Measurements from ENCODE around the gene RNF123. TPM values are rescaled to one million over a fixed set of nuclear protein-coding genes. Genes with fewer than 3 reads are reported as not detected.
"Not testable (repeated sequence)": the region's sequence is repeated elsewhere in the genome, so short reads cannot be mapped to it uniquely, and the experiment has no call there.

The RNF123 gene
- total RNA-seq, 6 experiments from 2014 or later, result 32.4 to 48.3 (median 39.9) TPM

- Histone ChIP-seq H3K27ac (no peak overlapping the region), H3K36me3 (peaks cover 0 to 63% (median 25%) of the 10 kb centered on the region in 4 donors), H3K4me1 (peaks cover 0 to 8% (median 0%) of the 10 kb centered on the region in 4 donors), H3K27me3 (no peaks in the 10 kb centered on the region), H3K4me3 (no peak overlapping the region), H3K9me3 (no peaks in the 10 kb centered on the region)
- ATAC-seq, result no peak
- TF ChIP-seq, protein P1, sequence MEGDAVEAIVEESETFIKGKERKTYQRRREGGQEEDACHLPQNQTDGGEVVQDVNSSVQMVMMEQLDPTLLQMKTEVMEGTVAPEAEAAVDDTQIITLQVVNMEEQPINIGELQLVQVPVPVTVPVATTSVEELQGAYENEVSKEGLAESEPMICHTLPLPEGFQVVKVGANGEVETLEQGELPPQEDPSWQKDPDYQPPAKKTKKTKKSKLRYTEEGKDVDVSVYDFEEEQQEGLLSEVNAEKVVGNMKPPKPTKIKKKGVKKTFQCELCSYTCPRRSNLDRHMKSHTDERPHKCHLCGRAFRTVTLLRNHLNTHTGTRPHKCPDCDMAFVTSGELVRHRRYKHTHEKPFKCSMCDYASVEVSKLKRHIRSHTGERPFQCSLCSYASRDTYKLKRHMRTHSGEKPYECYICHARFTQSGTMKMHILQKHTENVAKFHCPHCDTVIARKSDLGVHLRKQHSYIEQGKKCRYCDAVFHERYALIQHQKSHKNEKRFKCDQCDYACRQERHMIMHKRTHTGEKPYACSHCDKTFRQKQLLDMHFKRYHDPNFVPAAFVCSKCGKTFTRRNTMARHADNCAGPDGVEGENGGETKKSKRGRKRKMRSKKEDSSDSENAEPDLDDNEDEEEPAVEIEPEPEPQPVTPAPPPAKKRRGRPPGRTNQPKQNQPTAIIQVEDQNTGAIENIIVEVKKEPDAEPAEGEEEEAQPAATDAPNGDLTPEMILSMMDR (IDR thresholded peaks at IDR 0.05), result no peak
- no peak for TF ChIP-seq POLR2A (IDR thresholded peaks at IDR 0.05)
- intact Hi-C loops (cut with DNase I), result no loop called here
- DNase-seq, result no peak
- 80% methylated on average over 1 of the region's 6 CpGs for WGBS (ENCODE audit: insufficient coverage, low coverage, low lambda C conversion rate, missing lambda C conversion rate)
Observed at GRCh38 chr3:49683162-49683561, 6.2 kb upstream of the RNF123 start.

GRCh38 chr3:49684453-49684852 is 4.9 kb upstream of the RNF123 start:
- WGBS (ENCODE audit: insufficient coverage, low coverage, low lambda C conversion rate, missing lambda C conversion rate), result no CpG with 5 or more reads among the region's 2 CpGs
- intact Hi-C loops (cut with DNase I), result not testable (repeated sequence)

DNA sequence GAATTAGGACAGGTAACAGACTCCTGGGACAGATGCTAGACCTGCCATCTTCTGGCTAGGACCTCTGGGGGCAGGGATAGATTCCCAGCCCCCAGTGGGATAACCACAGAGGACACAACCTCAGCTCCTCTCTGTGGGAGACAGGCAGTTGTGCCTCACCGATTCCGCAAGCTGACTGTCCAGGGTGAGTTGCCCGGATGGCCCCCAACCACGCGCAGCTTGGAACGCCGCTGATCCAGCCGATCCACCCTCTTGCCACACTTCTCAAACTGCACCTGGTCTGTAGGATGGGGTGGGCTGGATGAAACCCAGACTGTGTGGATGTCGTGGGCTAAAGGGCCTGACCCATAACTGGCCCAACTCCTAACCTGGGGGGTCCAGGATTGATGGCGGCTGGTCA is 4.3 kb upstream of the RNF123 start:
- DNase-seq, result not testable (repeated sequence)

More at GRCh38 chr3:49684453-49684852, 4.9 kb upstream of the RNF123 start:
- not testable (repeated sequence) for H3K27me3 ChIP-seq, H3K9me3 ChIP-seq, H3K4me1 ChIP-seq, H3K27ac ChIP-seq, H3K4me3 ChIP-seq, DNase-seq, ATAC-seq
- H3K36me3 ChIP-seq, result peaks cover 0 to 50% (median 20%) of the 10 kb centered on the region in 4 donors

GRCh38 chr3:49685846-49686245 is 3.5 kb upstream of the RNF123 start:
- Histone ChIP-seq H3K4me1 (peaks cover 0 to 18% (median 0%) of the 10 kb centered on the region in 4 donors), H3K36me3 (peaks cover 0 to 37% (median 14%) of the 10 kb centered on the region in 4 donors)
- H3K27me3 ChIP-seq; ATAC-seq; DNase-seq; H3K4me3 ChIP-seq; intact Hi-C loops (cut with DNase I); H3K27ac ChIP-seq; H3K9me3 ChIP-seq: not testable (repeated sequence)
- no CpG with 5 or more reads among the region's 36 CpGs for WGBS (ENCODE audit: insufficient coverage, low coverage, low lambda C conversion rate, missing lambda C conversion rate)

More for the DNA sequence above, 4.3 kb upstream of the RNF123 start:
- H3K36me3 ChIP-seq, result peaks cover 0 to 44% (median 19%) of the 10 kb centered on the region in 4 donors
- ATAC-seq; intact Hi-C loops (cut with DNase I); H3K4me3 ChIP-seq; H3K27me3 ChIP-seq; H3K9me3 ChIP-seq; H3K27ac ChIP-seq: not testable (repeated sequence)
- H3K4me1 ChIP-seq, result peaks cover 0 to 11% (median 0%) of the 10 kb centered on the region in 4 donors
- no CpG with 5 or more reads among the region's 10 CpGs for WGBS (ENCODE audit: insufficient coverage, low coverage, low lambda C conversion rate, missing lambda C conversion rate)

DNA sequence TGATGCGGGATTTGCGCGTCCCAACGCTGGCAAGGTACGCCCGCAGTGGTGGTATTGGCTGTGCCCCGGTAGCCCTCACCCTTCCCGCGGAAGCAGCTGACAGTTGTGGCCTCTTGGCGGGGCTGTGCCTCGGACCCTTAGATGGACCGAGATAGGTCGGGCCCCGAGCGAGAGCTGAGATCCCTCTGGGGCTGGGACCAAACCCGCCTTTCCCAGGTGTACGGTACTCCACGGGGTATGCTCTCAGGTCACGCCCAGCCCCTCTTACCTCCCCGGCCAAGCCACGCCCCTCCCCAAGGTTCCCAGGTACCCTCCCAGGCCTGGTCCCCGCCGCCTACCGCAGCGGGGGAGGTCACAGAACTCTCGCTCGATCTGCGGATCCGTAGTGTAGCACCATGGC is 3.0 kb upstream of the RNF123 start:
- Histone ChIP-seq H3K36me3 (peaks cover 0 to 33% (median 13%) of the 10 kb centered on the region in 4 donors), H3K4me1 (peaks cover 0 to 23% (median 0%) of the 10 kb centered on the region in 4 donors)
- peak in 1 of 4 donors; percentile 0 for ATAC-seq
- intact Hi-C loops (cut with DNase I); H3K27me3 ChIP-seq; H3K9me3 ChIP-seq; H3K4me3 ChIP-seq; H3K27ac ChIP-seq: not testable (repeated sequence)
- 78% methylated on average over 14 of the region's 29 CpGs for WGBS (ENCODE audit: insufficient coverage, low coverage, low lambda C conversion rate, missing lambda C conversion rate)
- peak in 1 of 3 donors; percentile 75 for DNase-seq

GRCh38 chr3:49686769-49687423 is 2.5 kb upstream of the RNF123 start:
- H3K27ac ChIP-seq, result peak overlapping the region in 1 of 3 donors; percentile 91
- peak overlapping the region in 1 of 3 donors; percentile 100 for H3K4me3 ChIP-seq
- H3K27me3 ChIP-seq; intact Hi-C loops (cut with DNase I); H3K9me3 ChIP-seq: not testable (repeated sequence)
- DNase-seq (peak in 1 of 3 donors; percentile 64), ATAC-seq (peak in 3 of 4 donors; percentile 2 to 5 (median 3))
- WGBS (ENCODE audit: insufficient coverage, low coverage, low lambda C conversion rate, missing lambda C conversion rate), result 27% methylated on average over 3 of the region's 44 CpGs
- H3K36me3 ChIP-seq, result peaks cover 0 to 28% (median 13%) of the 10 kb centered on the region in 4 donors
- H3K4me1 ChIP-seq, result peaks cover 0 to 26% (median 0%) of the 10 kb centered on the region in 4 donors

DNA sequence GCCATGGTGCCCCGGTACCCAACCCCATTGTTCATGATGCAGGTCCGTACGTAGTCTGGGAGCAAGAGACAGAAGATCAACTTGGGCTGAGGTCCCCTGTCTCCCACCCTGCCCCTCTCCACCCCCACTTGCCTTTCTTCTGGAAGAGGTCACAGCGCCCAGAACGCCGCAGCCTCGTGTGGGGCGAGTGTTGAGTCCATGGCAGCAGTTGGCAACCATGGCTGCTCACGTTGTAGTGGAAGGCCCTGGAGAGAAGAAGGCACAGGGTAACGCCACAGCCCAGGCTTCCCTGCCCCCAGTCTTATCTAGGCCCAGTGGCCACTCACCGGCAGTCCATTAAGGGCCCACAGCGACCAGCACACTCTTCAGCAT is 1.9 kb upstream of the RNF123 start:
- ATAC-seq; DNase-seq; H3K9me3 ChIP-seq; intact Hi-C loops (cut with DNase I); H3K27me3 ChIP-seq: not testable (repeated sequence)
- Histone ChIP-seq H3K4me3 (peak overlapping the region; percentile 99 to 100 (median 100)), H3K4me1 (peaks cover 0 to 26% (median 0%) of the 10 kb centered on the region in 4 donors), H3K27ac (peak overlapping the region in 1 of 3 donors; percentile 91), H3K36me3 (peaks cover 0 to 23% (median 12%) of the 10 kb centered on the region in 4 donors)
- no CpG with 5 or more reads among the region's 12 CpGs for WGBS (ENCODE audit: insufficient coverage, low coverage, low lambda C conversion rate, missing lambda C conversion rate)

Measured in right lobe of liver (tissue), 6 donors.